Esophagus squamous epithelium (tissue), 5 donors: ENCODE measurements around the gene KSR2. TPM values are rescaled to one million over a fixed set of nuclear protein-coding genes. Genes with fewer than 3 reads are reported as not detected.

ENCODE experiments used
- DNase-seq: peaks from one replicate; lab custom pipeline; 2025; lab: John Stamatoyannopoulos, UW
- H3K27ac ChIP-seq, 4 donors: fragments of 200-600 bp; sonication (generic); one replicate each; pipeline ENCODE4 v1.5.1; 2016 to 2019; ENCODE audit warnings: mild to moderate bottlenecking in 1 of 4
- H3K27me3 ChIP-seq, 4 donors: fragments of 200-600 bp; sonication (generic); 1 replicate in 3 of 4; 2 replicates in 1 of 4; pipeline versions ENCODE4 v1.5.1 to v1.6.0; 2017 to 2021; ENCODE audit warnings: antibody characterized with exemption in 1 of 4
- H3K36me3 ChIP-seq, 3 donors: fragments of 200-600 bp; sonication (generic); one replicate each; pipeline ENCODE4 v1.5.1; 2016 to 2019
- H3K4me1 ChIP-seq, 3 donors: fragments of 200-600 bp; sonication (generic); one replicate each; pipeline ENCODE4 v1.5.1; 2017 to 2019
- H3K4me3 ChIP-seq, 4 donors: fragments of 200-600 bp; sonication (generic); 1 replicate in 3 of 4; 2 replicates in 1 of 4; pipeline ENCODE4 v1.5.1; 2016 to 2019; ENCODE audit warnings: mild to moderate bottlenecking in 2 of 4, moderate library complexity in 1 of 4
- H3K9me3 ChIP-seq, 3 donors: fragments of 200-600 bp; sonication (generic); one replicate each; pipeline ENCODE4 v1.5.1; 2016 to 2019
- CTCF ChIP-seq, 6 experiments: fragments of 450-650 bp in 4 of 6; fragments of 200-600 bp in 2 of 6; sonication (generic) in 2 of 6; IDR thresholded peaks; one replicate each; pipeline ENCODE4 v1.5.1; 2016 to 2019; ENCODE audit warnings: antibody characterized with exemption in 6 of 6, mild to moderate bottlenecking in 4 of 6, moderate library complexity in 4 of 6
- POLR2A ChIP-seq, 4 donors: fragments of 450-650 bp; IDR thresholded peaks; one replicate each; pipeline ENCODE4 v1.6.1; 2017; ENCODE audit warnings: antibody characterized with exemption in 4 of 4, mild to moderate bottlenecking in 4 of 4, moderate library complexity in 3 of 4
- WGBS, 2 donors: methylation state at CpG; one replicate each; pipeline ENCODE4 v1.1.5; 2018; 5-methylcytosine and 5-hydroxymethylcytosine counted together
- intact Hi-C: fragments of 100-400 bp; cut with DNase I; formaldehyde crosslinking; loops from one replicate; pipeline ENCODE4 v1.15.0; 2022
- total RNA-seq, 4 donors: library from RNA; depleted of rRNA; stranded (reverse); fragments of >200 nt; gene quantifications; one replicate each; pipeline ENCODE4 v1.1.0, GENCODE V29; 2016
- donor health status: DM: yes; HTN: yes; CAD: no.

The KSR2 gene
- total RNA-seq, 4 donors from 2014 or later: under 0.01 to 0.13 (median 0.03) TPM

GRCh38 chr12:117792877-117793424, 175.8 kb downstream of the KSR2 start:
- H3K36me3 ChIP-seq: no peaks in the 10 kb centered on the region
- no peaks in the 10 kb centered on the region for H3K9me3 ChIP-seq
- H3K27ac ChIP-seq: no peak overlapping the region
- peaks cover 0 to 19% (median 0%) of the 10 kb centered on the region in 4 donors for H3K27me3 ChIP-seq
- intact Hi-C loops: no loop called here
- DNase-seq: no peak
- TF ChIP-seq POLR2A (IDR thresholded peaks at IDR 0.05) (no peak), CTCF (IDR thresholded peaks at IDR 0.05) (no peak)
- WGBS, 2 donors: 86 to 92% methylated on average over 8 of the region's 8 CpGs
- H3K4me3 ChIP-seq: no peak overlapping the region
- no peaks in the 10 kb centered on the region for H3K4me1 ChIP-seq

- DNase-seq: no peak
- no peak overlapping the region for H3K27ac ChIP-seq
- H3K36me3 ChIP-seq: no peaks in the 10 kb centered on the region
- intact Hi-C loops: no loop called here
- H3K9me3 ChIP-seq: no peaks in the 10 kb centered on the region
- WGBS, 2 donors: 74 to 85% methylated on average over 4 of the region's 4 CpGs
- TF ChIP-seq CTCF (IDR thresholded peaks at IDR 0.05): no peak
- TF ChIP-seq POLR2A (IDR thresholded peaks at IDR 0.05): no peak
- H3K27me3 ChIP-seq: peaks cover 0 to 19% (median 0%) of the 10 kb centered on the region in 4 donors
- H3K4me1 ChIP-seq: no peaks in the 10 kb centered on the region
- no peak overlapping the region for H3K4me3 ChIP-seq
Measured at GRCh38 chr12:117792471-117792870, 176.3 kb downstream of the KSR2 start.

- Histone ChIP-seq H3K27ac (no peak overlapping the region), H3K4me1 (no peaks in the 10 kb centered on the region), H3K9me3 (no peaks in the 10 kb centered on the region), H3K4me3 (no peak overlapping the region), H3K36me3 (no peaks in the 10 kb centered on the region), H3K27me3 (peaks cover 0 to 18% (median 0%) of the 10 kb centered on the region in 4 donors)
- WGBS, 2 donors: 46 to 63% methylated on average over 2 of the region's 2 CpGs
- intact Hi-C loops: no loop called here
- TF ChIP-seq POLR2A (IDR thresholded peaks at IDR 0.05) (no peak), CTCF (IDR thresholded peaks at IDR 0.05) (no peak)
- no peak for DNase-seq
Measured at GRCh38 chr12:117790948-117791347, 177.8 kb downstream of the KSR2 start.

GRCh38 chr12:117790198-117790597, 178.6 kb downstream of the KSR2 start:
- 39 to 61% methylated on average over 2 of the region's 2 CpGs for WGBS, 2 donors
- H3K27ac ChIP-seq: no peak overlapping the region
- intact Hi-C loops: no loop called here
- no peak overlapping the region for H3K4me3 ChIP-seq
- no peaks in the 10 kb centered on the region for H3K4me1 ChIP-seq
- H3K9me3 ChIP-seq: no peaks in the 10 kb centered on the region
- peaks cover 0 to 18% (median 0%) of the 10 kb centered on the region in 4 donors for H3K27me3 ChIP-seq
- TF ChIP-seq CTCF (IDR thresholded peaks at IDR 0.05) (no peak), POLR2A (IDR thresholded peaks at IDR 0.05) (no peak)
- no peaks in the 10 kb centered on the region for H3K36me3 ChIP-seq
- no peak for DNase-seq

- 37 to 38% methylated on average over 7 of the region's 7 CpGs for WGBS, 2 donors
- Histone ChIP-seq H3K9me3 (no peaks in the 10 kb centered on the region), H3K4me1 (no peaks in the 10 kb centered on the region), H3K27ac (no peak overlapping the region), H3K36me3 (no peaks in the 10 kb centered on the region), H3K4me3 (no peak overlapping the region), H3K27me3 (peaks cover 0 to 18% (median 0%) of the 10 kb centered on the region in 4 donors)
- DNase-seq: no peak
- no peak for TF ChIP-seq POLR2A (IDR thresholded peaks at IDR 0.05)
- intact Hi-C loops: no loop called here
Measured at GRCh38 chr12:117789195-117789912, 179.4 kb downstream of the KSR2 start.
